HEK293 (cell line): ENCODE data around the gene PARD3.

ENCODE experiments used
- CTCF ChIA-PET: fragments of 350-600 bp; formaldehyde crosslinking; extraction: SDS; loops from one replicate; lab custom pipeline; 2021; ENCODE audit warnings: antibody characterized with exemption; lab: Yijun Ruan, JAX
- POLR2A ChIA-PET: fragments of 300-600 bp; formaldehyde crosslinking; extraction: SDS; loops from one replicate; lab custom pipeline; 2020; ENCODE audit warnings: antibody characterized with exemption, inconsistent platforms; lab: Yijun Ruan, JAX
- H3K27ac ChIP-seq: fragments of 200-500 bp; sonication (Bioruptor generic); 2 replicates; pipeline ENCODE4 v1.5.1; 2014; ENCODE audit warnings: low read depth, low read length, control low read depth, inconsistent platforms; ENCODE audit errors: extremely low read depth
- H3K36me3 ChIP-seq, 2 experiments: fragments of 200-500 bp in 1 of 2; sonication (Bioruptor generic) in 1 of 2; 1 replicate in 1 of 2; 2 replicates in 1 of 2; pipeline ENCODE4 v1.5.1; 2014 to 2017; ENCODE audit warnings: inconsistent platforms in 2 of 2, low read length in 2 of 2; ENCODE audit not compliant: control insufficient read depth in 2 of 2, insufficient read depth in 1 of 2
- H3K4me1 ChIP-seq: fragments of 200-500 bp; sonication (Bioruptor generic); 2 replicates; pipeline ENCODE4 v1.5.1; 2014; ENCODE audit warnings: mild to moderate bottlenecking, low read length, inconsistent platforms; ENCODE audit not compliant: control insufficient read depth, insufficient read depth
- H3K4me3 ChIP-seq: 2 replicates; pipeline ENCODE4 v1.5.1; 2011; ENCODE audit warnings: low read depth, mild to moderate bottlenecking, control low read depth, low read length, moderate library complexity
- H3K9me3 ChIP-seq: fragments of 200-500 bp; sonication (Bioruptor generic); 2 replicates; pipeline ENCODE4 v1.5.1; 2014; ENCODE audit warnings: low read depth, low read length, inconsistent platforms; ENCODE audit not compliant: control insufficient read depth, insufficient read depth
- BCL11A ChIP-seq: fragments of 450-650 bp; formaldehyde crosslinking; IDR thresholded peaks from 2 replicates; pipeline ENCODE4 v1.5.1; 2016; ENCODE audit warnings: low read depth, missing biosample characterization, missing genetic modification characterization
- GLI2 ChIP-seq: fragments of 450-650 bp; formaldehyde crosslinking; IDR thresholded peaks from 2 replicates; pipeline ENCODE4; 2017; ENCODE audit warnings: missing biosample characterization, missing genetic modification characterization, low read depth, borderline replicate concordance
- IKZF3 ChIP-seq: fragments of 450-650 bp; IDR thresholded peaks from 2 replicates; pipeline ENCODE4 v1.5.0; 2018; ENCODE audit warnings: missing biosample characterization, mild to moderate bottlenecking, missing genetic modification characterization, moderate library complexity
- KLF16 ChIP-seq: fragments of 450-650 bp; formaldehyde crosslinking; IDR thresholded peaks from 2 replicates; pipeline ENCODE4 v1.5.1; 2017; ENCODE audit warnings: missing biosample characterization, missing genetic modification characterization
- PRDM1 ChIP-seq: fragments of 450-650 bp; formaldehyde crosslinking; IDR thresholded peaks from 2 replicates; pipeline ENCODE4; 2016; ENCODE audit warnings: missing biosample characterization, missing genetic modification characterization
- SETDB1 ChIP-seq: IDR thresholded peaks from one replicate; pipeline ENCODE4 v1.6.1; 2017; ENCODE audit warnings: mild to moderate bottlenecking, low read length, moderate library complexity, mixed read lengths; ENCODE audit not compliant: insufficient read length
- ZBTB8A ChIP-seq: fragments of 450-650 bp; formaldehyde crosslinking; IDR thresholded peaks from 2 replicates; pipeline ENCODE4 v1.5.1; 2016; ENCODE audit warnings: missing biosample characterization, missing genetic modification characterization
- ZFP3 ChIP-seq: fragments of 450-650 bp; formaldehyde crosslinking; IDR thresholded peaks from 2 replicates; pipeline ENCODE4 v1.5.1; 2016; ENCODE audit warnings: low read depth, missing biosample characterization, missing genetic modification characterization
- ZNF121 ChIP-seq: fragments of 450-650 bp; formaldehyde crosslinking; IDR thresholded peaks from 2 replicates; pipeline ENCODE4 v1.5.1; 2016; ENCODE audit warnings: missing biosample characterization, missing genetic modification characterization
- ZNF16 ChIP-seq: fragments of 450-650 bp; formaldehyde crosslinking; IDR thresholded peaks from 2 replicates; pipeline ENCODE4 v1.5.1; 2016; ENCODE audit warnings: low read depth, missing biosample characterization, missing genetic modification characterization
- ZNF202 ChIP-seq: fragments of 450-650 bp; formaldehyde crosslinking; IDR thresholded peaks from 2 replicates; pipeline ENCODE4 v1.5.1; 2016; ENCODE audit warnings: missing biosample characterization, missing genetic modification characterization, borderline replicate concordance
- ZNF26 ChIP-seq: fragments of 450-650 bp; formaldehyde crosslinking; IDR thresholded peaks from 2 replicates; pipeline ENCODE4 v1.5.1; 2016; ENCODE audit warnings: missing biosample characterization, missing genetic modification characterization
- ZNF311 ChIP-seq: fragments of 450-650 bp; formaldehyde crosslinking; IDR thresholded peaks from 2 replicates; pipeline ENCODE4 v1.5.1; 2017; ENCODE audit warnings: missing biosample characterization, missing genetic modification characterization, borderline replicate concordance
- ZNF341 ChIP-seq: fragments of 450-650 bp; formaldehyde crosslinking; IDR thresholded peaks from 2 replicates; pipeline ENCODE4; 2016; ENCODE audit warnings: low read depth, missing biosample characterization, missing genetic modification characterization
- ZNF366 ChIP-seq: fragments of 450-650 bp; formaldehyde crosslinking; conservative IDR thresholded peaks from 2 replicates; pipeline ENCODE4 v1.5.1; 2016; ENCODE audit warnings: missing biosample characterization, missing genetic modification characterization
- ZNF558 ChIP-seq: fragments of 450-650 bp; formaldehyde crosslinking; IDR thresholded peaks from 2 replicates; pipeline ENCODE4 v1.5.1; 2016; ENCODE audit warnings: missing biosample characterization, missing genetic modification characterization
- ZNF596 ChIP-seq: fragments of 450-650 bp; IDR thresholded peaks from 2 replicates; pipeline ENCODE4 v1.5.0; 2018; ENCODE audit warnings: missing biosample characterization, mild to moderate bottlenecking, missing genetic modification characterization, moderate library complexity
- ZNF600 ChIP-seq: fragments of 450-650 bp; formaldehyde crosslinking; IDR thresholded peaks from 2 replicates; pipeline ENCODE4 v1.5.1; 2016; ENCODE audit warnings: missing biosample characterization, missing genetic modification characterization
- ZNF654 ChIP-seq: fragments of 450-650 bp; formaldehyde crosslinking; IDR thresholded peaks from 2 replicates; pipeline ENCODE4 v1.5.1; 2016; ENCODE audit warnings: low read depth, missing biosample characterization, missing genetic modification characterization
- ZNF701 ChIP-seq: fragments of 450-650 bp; formaldehyde crosslinking; IDR thresholded peaks from 2 replicates; pipeline ENCODE4 v1.5.1; 2016; ENCODE audit warnings: missing biosample characterization, missing genetic modification characterization
- ZSCAN23 ChIP-seq: fragments of 450-650 bp; formaldehyde crosslinking; IDR thresholded peaks from 2 replicates; pipeline ENCODE4 v1.5.1; 2016; ENCODE audit warnings: missing biosample characterization, missing genetic modification characterization
- TF ChIP-seq, protein P1 (sequence below): fragments of 450-650 bp; formaldehyde crosslinking; IDR thresholded peaks from 2 replicates; pipeline ENCODE4 v1.5.1; 2016; ENCODE audit warnings: missing biosample characterization, missing genetic modification characterization
- TF ChIP-seq, protein P2 (sequence below): fragments of 450-650 bp; formaldehyde crosslinking; IDR thresholded peaks from 2 replicates; pipeline ENCODE4 v1.5.1; 2017; ENCODE audit warnings: missing biosample characterization, missing genetic modification characterization

The PARD3 gene

GRCh38 chr10:34748357-34748756 lies 66.7 kb downstream of the PARD3 start:
- POLR2A ChIA-PET: no interaction called here

DNA sequence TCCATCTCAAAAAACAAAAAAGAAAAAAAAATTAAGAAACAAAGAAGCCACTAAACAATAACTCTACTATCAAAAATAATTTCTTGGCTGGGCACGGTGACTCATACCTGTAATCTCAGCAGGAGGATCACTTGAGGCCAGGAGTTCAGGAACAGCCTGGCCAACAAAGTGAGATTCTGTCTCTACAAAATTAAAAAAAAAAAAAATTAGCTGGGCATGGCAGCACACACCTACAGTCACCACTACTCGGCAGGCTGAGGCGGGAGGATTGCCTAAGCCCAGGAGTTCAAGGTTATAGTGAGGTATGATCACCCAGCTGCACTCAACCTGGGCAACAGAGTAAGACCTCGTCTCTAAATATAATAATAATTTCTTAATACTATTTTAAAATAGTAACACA lies 69.0 kb downstream of the PARD3 start:
- ChIA-PET CTCF (interaction anchor here (0.8 to 2.1 kb wide), 4 partner anchors 12 to 106 kb away, joined by 3 to 10 read pairs (median 4); no protein-coding TSS in a partner anchor), POLR2A (no interaction called here)
- Histone ChIP-seq H3K9me3 (no peaks in the 10 kb centered on the region), H3K4me1 (peaks cover 5% of the 10 kb centered on the region), H3K4me3 (no peak overlapping the region), H3K36me3 (no peaks in the 10 kb centered on the region), H3K27ac (no peak overlapping the region)
- TF ChIP-seq ZNF202 (tag by site-specific recombination): no peak
- TF ChIP-seq ZNF121 (tag by site-specific recombination): 0 out of 2 replicates have a peak, but pooled peaks have one; percentile 11
- TF ChIP-seq, protein P1, sequence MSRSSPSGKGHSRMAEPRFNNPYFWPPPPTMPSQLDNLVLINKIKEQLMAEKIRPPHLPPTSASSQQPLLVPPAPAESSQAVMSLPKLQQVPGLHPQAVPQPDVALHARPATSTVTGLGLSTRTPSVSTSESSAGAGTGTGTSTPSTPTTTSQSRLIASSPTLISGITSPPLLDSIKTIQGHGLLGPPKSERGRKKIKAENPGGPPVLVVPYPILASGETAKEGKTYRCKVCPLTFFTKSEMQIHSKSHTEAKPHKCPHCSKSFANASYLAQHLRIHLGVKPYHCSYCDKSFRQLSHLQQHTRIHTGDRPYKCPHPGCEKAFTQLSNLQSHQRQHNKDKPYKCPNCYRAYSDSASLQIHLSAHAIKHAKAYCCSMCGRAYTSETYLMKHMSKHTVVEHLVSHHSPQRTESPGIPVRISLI (tag by site-specific recombination): peak; percentile 76; the same call in 1 of the 2 replicates
- TF ChIP-seq, protein P2, sequence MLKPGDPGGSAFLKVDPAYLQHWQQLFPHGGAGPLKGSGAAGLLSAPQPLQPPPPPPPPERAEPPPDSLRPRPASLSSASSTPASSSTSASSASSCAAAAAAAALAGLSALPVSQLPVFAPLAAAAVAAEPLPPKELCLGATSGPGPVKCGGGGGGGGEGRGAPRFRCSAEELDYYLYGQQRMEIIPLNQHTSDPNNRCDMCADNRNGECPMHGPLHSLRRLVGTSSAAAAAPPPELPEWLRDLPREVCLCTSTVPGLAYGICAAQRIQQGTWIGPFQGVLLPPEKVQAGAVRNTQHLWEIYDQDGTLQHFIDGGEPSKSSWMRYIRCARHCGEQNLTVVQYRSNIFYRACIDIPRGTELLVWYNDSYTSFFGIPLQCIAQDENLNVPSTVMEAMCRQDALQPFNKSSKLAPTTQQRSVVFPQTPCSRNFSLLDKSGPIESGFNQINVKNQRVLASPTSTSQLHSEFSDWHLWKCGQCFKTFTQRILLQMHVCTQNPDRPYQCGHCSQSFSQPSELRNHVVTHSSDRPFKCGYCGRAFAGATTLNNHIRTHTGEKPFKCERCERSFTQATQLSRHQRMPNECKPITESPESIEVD: peak; percentile 23; the same call in 1 of the 2 replicates
- TF ChIP-seq ZNF600: peak; percentile 53; the same call in 1 of the 2 replicates

More at GRCh38 chr10:34748357-34748756, 66.7 kb downstream of the PARD3 start:
- CTCF ChIA-PET: interaction anchor here (0.5 to 0.7 kb wide), 2 partner anchors 10 to 17 kb away, joined by 3 read pairs; no protein-coding TSS in a partner anchor
- Histone ChIP-seq H3K9me3 (no peaks in the 10 kb centered on the region), H3K4me3 (no peak overlapping the region), H3K4me1 (peaks cover 10% of the 10 kb centered on the region), H3K27ac (no peak overlapping the region), H3K36me3 (no peaks in the 10 kb centered on the region)
- TF ChIP-seq ZNF311 (tag by site-specific recombination) (no peak), ZNF26 (tag by site-specific recombination) (no peak), ZNF701 (tag by site-specific recombination) (no peak), ZFP3 (tag by site-specific recombination) (no peak), ZNF654 (tag by site-specific recombination) (no peak), GLI2 (tag by site-specific recombination) (no peak), ZNF341 (tag by site-specific recombination) (no peak), SETDB1 (no peak), BCL11A (tag by site-specific recombination) (no peak), ZNF16 (tag by site-specific recombination) (no peak)

DNA sequence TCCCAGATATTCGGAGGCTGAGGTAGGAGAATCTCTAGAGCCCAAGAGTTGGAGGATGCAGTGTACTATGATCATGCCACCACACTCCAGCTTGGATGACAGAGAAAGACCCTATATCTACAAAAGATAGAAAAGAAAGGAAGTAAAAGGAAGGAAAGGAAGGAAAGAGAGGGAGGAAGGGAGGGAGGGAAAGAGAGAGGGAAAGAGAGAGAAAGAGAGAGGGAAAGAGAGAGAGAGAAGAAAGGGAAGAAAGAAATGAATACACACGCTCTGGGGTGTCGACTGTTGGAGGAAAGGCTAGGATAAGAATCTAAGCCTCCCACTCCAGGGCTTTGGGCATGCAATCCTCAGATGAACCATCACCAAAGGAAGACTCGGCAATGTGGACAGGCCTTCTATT lies 69.9 kb downstream of the PARD3 start:
- H3K36me3 ChIP-seq: no peaks in the 10 kb centered on the region
- peaks cover 8% of the 10 kb centered on the region for H3K4me1 ChIP-seq
- no peak overlapping the region for H3K4me3 ChIP-seq
- H3K27ac ChIP-seq: no peak overlapping the region
- ChIA-PET CTCF (no interaction called here), POLR2A (interaction anchor here (0.6 kb wide), 1 partner anchor 11 kb away, joined by 5 read pairs; no protein-coding TSS in a partner anchor)
- H3K9me3 ChIP-seq: no peaks in the 10 kb centered on the region
- TF ChIP-seq PRDM1 (tag by site-specific recombination) (peak; percentile 87), KLF16 (tag by site-specific recombination) (no peak), ZNF558 (tag by site-specific recombination) (no peak), IKZF3 (tag by site-specific recombination) (no peak), ZNF596 (tag by site-specific recombination) (peak; percentile 90), ZNF366 (tag by site-specific recombination) (peak; percentile 81), ZSCAN23 (no peak), ZBTB8A (tag by site-specific recombination) (no peak)
